GM18907 (cell line): ENCODE results near the gene SSBP1.
"Not testable (repeated sequence)": the region's sequence is repeated elsewhere in the genome, so short reads cannot be mapped to it uniquely, and the experiment has no call there.

Experiments used
- ATAC-seq: cut with Tn5 transposase; IDR thresholded peaks from one replicate; pipeline ENCODE4 v1.9.1; 2021; ENCODE audit warnings: mild to moderate bottlenecking, moderate library complexity; ENCODE audit not compliant: unreplicated experiment

Gene SSBP1

DNA sequence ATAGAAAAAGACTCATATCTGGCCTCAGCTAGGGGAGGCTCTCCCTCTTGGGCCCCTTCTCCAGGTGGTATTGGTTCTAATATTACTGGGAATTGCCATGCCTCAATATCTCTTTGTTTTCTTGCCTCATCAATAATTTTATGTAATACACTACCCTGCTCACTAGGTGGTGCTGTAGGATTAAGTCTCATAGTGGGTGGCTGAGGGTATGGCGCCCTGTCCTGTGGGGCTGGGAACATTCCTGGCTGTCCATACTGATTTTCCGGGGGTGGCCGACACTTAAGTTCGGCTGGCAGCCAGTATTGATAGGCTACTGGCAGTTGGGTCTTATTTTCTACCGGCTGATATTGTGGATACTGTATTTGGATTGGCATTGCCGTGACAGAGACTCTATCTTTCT lies 16.8 kb downstream of the SSBP1 start:
- no peak for ATAC-seq

DNA sequence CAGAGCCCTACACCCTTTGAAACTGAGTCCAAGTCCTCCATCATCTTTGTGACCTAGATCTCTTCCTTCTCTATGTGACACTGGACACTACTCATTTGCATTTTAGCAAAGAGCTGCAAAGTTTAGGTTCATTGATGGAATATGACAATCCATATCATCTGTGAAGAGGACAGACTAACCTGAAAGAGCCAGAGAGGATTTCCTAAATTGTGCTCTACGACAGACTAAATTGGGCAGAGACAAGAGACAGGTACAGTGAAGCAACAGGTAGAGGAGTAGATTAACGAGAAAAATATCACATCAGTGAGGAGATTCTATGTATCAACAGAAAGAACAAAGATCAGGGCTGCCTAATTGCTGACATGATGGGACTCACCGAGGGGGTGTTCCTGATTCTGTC lies 25.6 kb downstream of the SSBP1 start, which contains the start of gene TAS2R3:
TAS2R3 (plus strand) TSS at position 301 of the 400 bp plus-strand sequence; CDS start at position 363, 62 bp downstream.
- no peak for ATAC-seq

DNA sequence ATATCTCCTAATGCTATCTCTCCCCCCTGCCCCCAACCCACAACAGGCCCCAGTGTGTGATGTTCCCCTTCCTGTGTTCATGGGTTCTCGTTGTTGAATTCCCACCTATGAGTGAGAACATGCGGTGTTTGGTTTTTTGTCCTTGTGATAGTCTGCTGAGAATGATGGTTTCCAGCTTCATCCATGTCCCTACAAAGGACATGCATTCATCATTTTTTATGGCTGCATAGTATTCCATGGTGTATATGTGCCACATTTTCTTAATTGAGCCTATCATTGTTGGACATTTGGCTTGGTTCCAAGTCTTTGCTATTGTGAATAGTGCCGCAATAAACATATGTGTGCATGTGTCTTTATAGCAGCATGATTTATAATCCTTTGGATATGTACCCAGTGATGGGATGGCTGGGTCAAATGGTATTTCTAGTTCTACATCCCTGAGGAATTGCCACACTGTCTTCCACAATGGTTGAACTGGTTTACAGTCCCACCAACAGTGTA lies 32.0 kb downstream of the SSBP1 start:
- not testable (repeated sequence) for ATAC-seq

DNA sequence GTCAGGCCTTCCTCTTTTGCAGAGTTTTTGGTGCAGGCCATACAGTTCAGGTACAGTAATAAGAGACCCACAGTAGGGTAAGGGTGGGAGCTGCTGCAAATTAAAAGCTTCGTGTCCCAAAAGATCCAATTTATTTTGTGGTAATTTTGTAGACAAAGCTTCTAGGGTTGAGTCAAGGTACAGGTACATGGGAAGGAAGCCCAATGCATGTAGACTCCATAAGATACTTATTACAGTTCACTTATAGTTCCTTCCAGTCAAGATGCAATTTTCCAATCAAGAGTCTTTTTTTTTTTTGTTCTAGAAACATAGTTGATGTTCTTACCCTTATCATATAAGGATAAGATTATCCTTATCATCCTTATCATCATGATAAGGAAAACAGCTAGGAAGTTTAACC lies 38.2 kb downstream of the SSBP1 start, which contains the start of gene TAS2R4:
TAS2R4 (plus strand) TSS at position 301 of the 400 bp plus-strand sequence. CDS start 1,815 bp downstream, outside the sequence.
- ATAC-seq = no peak

DNA sequence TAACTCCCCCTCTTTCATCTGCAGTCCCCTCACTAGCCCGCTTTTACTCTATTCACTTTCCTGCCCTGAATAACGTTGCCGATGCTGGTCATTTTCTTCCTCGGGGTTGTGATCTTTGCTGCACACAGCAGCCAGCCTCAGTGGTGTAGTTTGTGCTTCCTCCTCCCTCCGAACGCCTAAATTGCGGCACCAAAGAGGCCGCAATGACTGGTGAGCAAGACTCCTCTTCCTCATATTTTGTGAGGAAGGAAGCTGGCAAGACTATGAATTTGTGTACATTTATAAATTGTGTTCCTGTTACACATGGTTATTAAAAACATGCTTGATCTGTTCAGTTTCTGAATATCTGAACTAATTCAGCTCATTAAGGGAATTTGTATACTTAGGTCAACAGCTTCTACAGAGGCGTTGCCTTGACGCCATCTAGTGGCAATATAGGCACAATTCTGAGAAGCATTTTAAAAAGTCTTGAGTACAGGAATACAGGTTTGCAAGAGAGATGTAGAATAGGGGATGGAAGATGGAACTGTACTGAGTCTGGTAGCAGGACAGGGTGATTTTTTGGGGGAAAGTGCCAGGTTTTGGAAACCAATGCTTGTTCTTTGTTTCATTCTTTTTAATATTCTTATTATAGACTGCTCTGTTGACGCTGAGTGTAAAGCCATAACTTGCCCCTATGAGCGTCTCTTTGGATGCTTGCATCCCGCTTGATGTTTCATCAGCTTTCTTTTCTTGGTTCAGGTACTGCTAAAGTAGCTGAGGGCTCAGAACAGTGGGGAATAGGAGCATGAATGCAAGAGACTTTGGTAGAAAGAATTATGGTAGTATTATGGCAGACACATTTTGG lies 47.8 kb downstream of the SSBP1 start:
- peak; percentile 78 for ATAC-seq

DNA sequence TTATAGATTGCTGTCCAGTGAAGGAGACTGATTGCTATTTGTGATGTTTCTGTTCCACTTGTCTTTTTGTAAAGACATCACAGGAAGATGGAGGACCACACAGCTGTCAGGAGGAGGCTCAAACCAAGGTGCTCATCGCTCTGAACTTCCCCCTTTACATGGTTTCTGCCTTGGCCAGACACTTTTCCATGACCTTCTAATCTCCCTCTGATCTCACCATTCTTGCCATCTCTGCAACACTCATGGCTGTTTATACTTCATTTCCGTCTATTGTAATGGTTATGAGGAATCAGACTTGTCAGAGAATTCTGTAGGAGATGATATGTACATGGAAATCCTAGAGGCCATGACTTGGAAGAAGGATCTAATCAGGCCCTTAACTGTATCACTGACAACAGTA lies 50.1 kb downstream of the SSBP1 start:
- no peak for ATAC-seq

DNA sequence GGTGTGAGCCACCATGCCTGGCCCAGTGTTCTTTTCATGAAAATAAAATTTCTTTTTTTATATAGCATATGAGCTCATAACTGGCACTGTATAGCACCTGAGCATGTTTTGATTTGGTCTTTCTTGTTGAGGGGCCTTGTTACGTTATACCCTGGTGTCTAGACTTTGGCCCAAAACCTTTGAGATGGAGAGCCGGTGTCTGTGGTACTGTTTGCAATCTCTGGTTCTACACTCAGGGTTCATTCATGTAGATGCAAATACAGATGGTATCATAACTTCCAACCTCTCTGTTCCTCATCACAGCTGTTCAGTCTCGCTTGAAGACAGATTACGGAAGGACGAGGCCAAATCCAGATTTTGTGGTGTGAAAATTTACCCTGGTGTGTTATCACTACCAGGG lies 51.8 kb downstream of the SSBP1 start, which contains the start of gene TAS2R5:
TAS2R5 (plus strand) TSS at position 301 of the 400 bp plus-strand sequence. CDS start 145 bp downstream, outside the sequence.
- ATAC-seq = no peak

DNA sequence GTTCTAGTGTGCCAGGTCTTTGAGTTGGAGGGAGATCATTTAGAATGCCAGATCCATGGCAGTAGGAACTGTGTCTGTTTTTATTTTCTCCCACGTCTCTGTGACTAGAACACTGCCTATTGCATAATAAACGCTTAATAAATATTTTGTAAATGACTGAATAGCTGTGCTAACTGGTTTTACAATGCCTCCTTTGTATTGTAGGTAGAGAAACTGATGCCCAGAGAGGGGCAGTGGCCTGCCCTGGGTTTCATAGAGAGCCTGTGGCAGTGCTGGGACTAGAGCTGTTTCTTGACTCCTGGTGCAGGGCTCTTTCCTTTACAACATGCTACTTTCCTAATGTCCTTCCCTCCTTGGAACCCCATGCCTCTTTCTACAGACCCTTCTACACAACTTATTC lies 54.4 kb downstream of the SSBP1 start:
- no peak for ATAC-seq
